Spinal cord (tissue), 10 donors: ENCODE results near the gene ARHGAP15. TPM values are rescaled to one million over a fixed set of nuclear protein-coding genes. Genes with fewer than 3 reads are reported as not detected.

Source experiments
- DNase-seq, 6 donors: peaks; one replicate each; pipeline versions ENCODE4 v3.0.0 to v3.0.0-alpha.2; 2013 to 2015; ENCODE audit warnings: low spot score in 6 of 6, low read depth in 4 of 6
- H3K27ac ChIP-seq: one replicate; pipeline ENCODE4 v1.5.1; 2013; ENCODE audit warnings: low read depth, low read length, control low read depth
- H3K27me3 ChIP-seq: one replicate; pipeline ENCODE4 v1.6.1; 2013; ENCODE audit warnings: low read length; ENCODE audit not compliant: control insufficient read depth, insufficient read depth
- H3K36me3 ChIP-seq: one replicate; pipeline ENCODE4 v1.6.1; 2013; ENCODE audit warnings: low read length; ENCODE audit not compliant: control insufficient read depth, insufficient read depth
- H3K4me1 ChIP-seq: one replicate; pipeline ENCODE4 v1.6.1; 2013; ENCODE audit warnings: low read length; ENCODE audit not compliant: control insufficient read depth, insufficient read depth
- H3K4me3 ChIP-seq: one replicate; pipeline ENCODE4 v1.5.1; 2013; ENCODE audit warnings: low read depth, low read length, control low read depth
- H3K9me3 ChIP-seq: one replicate; pipeline ENCODE4 v1.6.1; 2013; ENCODE audit warnings: low read length; ENCODE audit not compliant: control insufficient read depth, insufficient read depth
- WGBS: methylation state at CpG from one replicate; pipeline ENCODE4 v1.1.5; 2013; ENCODE audit warnings: missing lambda C conversion rate; ENCODE audit not compliant: insufficient coverage; 5-methylcytosine and 5-hydroxymethylcytosine counted together
- polyA plus RNA-seq, 2 donors: library from polyadenylated mRNA; unstranded; fragments of 120-200 nt; gene quantifications; one replicate each; pipeline ENCODE4 v1.2.1, GENCODE V29; 2013; ENCODE audit not compliant: insufficient read length in 2 of 2
- total RNA-seq, 2 donors: library from RNA; depleted of rRNA in 1 of 2; stranded (reverse); fragments of 120-200 nt in 1 of 2; fragments of >200 nt in 1 of 2; gene quantifications; one replicate each; pipeline versions ENCODE4 v1.2.3 to v1.2.4, GENCODE V29; 2013 to 2014
- donor health status: healthy.

ARHGAP15 gene
- total and polyA plus RNA-seq, 4 donors = 6.3 to 53.1 (median 12.5) TPM

DNA sequence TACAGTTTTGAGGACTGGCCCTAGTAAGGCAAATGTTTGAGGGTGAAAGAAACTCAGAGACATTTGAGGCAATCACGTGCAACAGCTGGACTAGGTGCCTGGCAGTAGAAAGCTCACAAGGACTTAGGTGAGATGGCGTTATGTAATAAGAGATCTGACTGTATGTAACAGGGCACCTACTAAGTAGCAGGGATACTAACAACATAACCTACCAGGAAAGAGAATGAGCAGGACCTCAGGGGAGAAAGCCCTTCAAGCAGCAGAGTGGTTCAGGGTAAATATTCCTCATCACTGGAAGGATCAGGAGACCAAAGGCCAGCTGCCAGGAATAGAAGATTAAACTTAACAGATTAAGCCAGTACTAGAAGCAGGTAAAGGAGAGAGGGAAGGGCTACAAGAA lies 53.4 kb downstream of the ARHGAP15 start:
- H3K36me3 ChIP-seq = no peaks in the 10 kb centered on the region
- H3K9me3 ChIP-seq = peaks cover 4% of the 10 kb centered on the region
- no peak overlapping the region for H3K27ac ChIP-seq
- H3K4me1 ChIP-seq = no peaks in the 10 kb centered on the region
- 86% methylated on average over 1 of the region's 2 CpGs for WGBS
- H3K27me3 ChIP-seq = no peaks in the 10 kb centered on the region
- DNase-seq = no peak
- H3K4me3 ChIP-seq = no peak overlapping the region

- 86% methylated on average over 5 of the region's 5 CpGs for WGBS
These were observed 54.7 kb downstream of the ARHGAP15 start for GRCh38 chr2:143183804-143184463.

GRCh38 chr2:143186876-143187275 lies 57.7 kb downstream of the ARHGAP15 start:
- Histone ChIP-seq H3K27me3 (no peaks in the 10 kb centered on the region), H3K4me1 (no peaks in the 10 kb centered on the region), H3K36me3 (no peaks in the 10 kb centered on the region), H3K4me3 (no peak overlapping the region), H3K27ac (no peak overlapping the region), H3K9me3 (no peaks in the 10 kb centered on the region)
- DNase-seq = no peak
- WGBS = no CpG with 5 or more reads among the region's 3 CpGs

More at GRCh38 chr2:143183804-143184463, 54.7 kb downstream of the ARHGAP15 start:
- Histone ChIP-seq H3K27me3 (no peaks in the 10 kb centered on the region), H3K4me3 (no peak overlapping the region), H3K4me1 (no peaks in the 10 kb centered on the region), H3K36me3 (no peaks in the 10 kb centered on the region), H3K27ac (no peak overlapping the region), H3K9me3 (peaks cover 4% of the 10 kb centered on the region)
- no peak for DNase-seq

DNA sequence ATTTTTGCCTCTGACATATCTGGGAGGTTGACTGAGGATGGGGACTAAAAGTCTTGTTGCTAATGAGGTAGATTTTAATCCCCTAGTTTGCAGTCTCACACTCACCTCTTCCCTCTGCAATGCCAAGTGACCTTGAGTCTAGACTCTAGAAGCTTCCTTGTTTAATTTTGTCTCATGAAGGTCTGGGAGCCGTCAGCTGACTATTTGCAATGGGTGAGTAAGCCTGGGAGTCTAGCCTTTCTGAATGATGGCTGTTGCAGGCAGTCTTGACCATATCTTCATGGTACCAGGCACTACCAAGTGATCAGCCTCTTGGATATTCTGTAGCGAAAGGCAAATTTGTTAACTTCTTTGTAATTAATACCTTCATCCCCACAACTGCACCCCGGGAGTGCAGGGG lies 61.2 kb downstream of the ARHGAP15 start:
- Histone ChIP-seq H3K4me1 (peaks cover 3% of the 10 kb centered on the region), H3K36me3 (no peaks in the 10 kb centered on the region), H3K9me3 (no peaks in the 10 kb centered on the region), H3K27me3 (no peaks in the 10 kb centered on the region), H3K27ac (no peak overlapping the region), H3K4me3 (no peak overlapping the region)
- no peak for DNase-seq
- 100% methylated on average over 2 of the region's 3 CpGs for WGBS

- no peaks in the 10 kb centered on the region for H3K9me3 ChIP-seq
- 90% methylated on average over 1 of the region's 1 CpG for WGBS
- no peak overlapping the region for H3K27ac ChIP-seq
- H3K36me3 ChIP-seq = no peaks in the 10 kb centered on the region
- DNase-seq = peak in 2 of 6 donors; percentile 38 to 73
- H3K4me1 ChIP-seq = peaks cover 3% of the 10 kb centered on the region
- H3K27me3 ChIP-seq = no peaks in the 10 kb centered on the region
- no peak overlapping the region for H3K4me3 ChIP-seq
These were observed 62.9 kb downstream of the ARHGAP15 start for GRCh38 chr2:143192106-143192505.

GRCh38 chr2:143192716-143193115 lies 63.5 kb downstream of the ARHGAP15 start:
- DNase-seq = no peak
- Histone ChIP-seq H3K9me3 (no peaks in the 10 kb centered on the region), H3K4me3 (no peak overlapping the region), H3K27me3 (no peaks in the 10 kb centered on the region), H3K27ac (no peak overlapping the region), H3K4me1 (peaks cover 3% of the 10 kb centered on the region), H3K36me3 (no peaks in the 10 kb centered on the region)
- no CpG with 5 or more reads among the region's 1 CpG for WGBS

DNA sequence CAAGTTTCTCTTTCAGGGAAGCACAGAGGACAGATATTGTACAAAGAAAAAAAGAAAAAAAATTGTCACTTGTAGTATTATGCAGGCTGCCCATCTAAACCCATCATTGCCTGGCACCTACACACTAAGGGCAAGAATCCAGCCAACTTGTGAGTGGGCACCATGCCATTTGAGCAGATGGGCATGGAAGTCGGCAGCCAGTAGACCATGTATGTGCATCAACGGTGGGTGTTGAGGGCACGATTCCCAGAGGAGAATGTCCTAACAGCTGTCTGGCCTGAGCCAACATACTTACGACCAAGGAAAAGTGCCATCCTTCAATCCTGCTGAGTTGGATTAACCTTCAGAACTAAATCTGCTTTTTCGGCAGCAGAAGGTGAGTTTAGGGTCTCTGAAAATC lies 63.9 kb downstream of the ARHGAP15 start:
- peak in 5 of 6 donors; percentile 22 to 95 (median 26) for DNase-seq
- Histone ChIP-seq H3K27ac (no peak overlapping the region), H3K36me3 (no peaks in the 10 kb centered on the region), H3K9me3 (no peaks in the 10 kb centered on the region), H3K4me3 (no peak overlapping the region), H3K27me3 (no peaks in the 10 kb centered on the region), H3K4me1 (peaks cover 3% of the 10 kb centered on the region)
- WGBS = 15% methylated on average over 4 of the region's 5 CpGs

GRCh38 chr2:143195511-143195910 lies 66.3 kb downstream of the ARHGAP15 start:
- Histone ChIP-seq H3K27ac (no peak overlapping the region), H3K27me3 (no peaks in the 10 kb centered on the region), H3K4me1 (peaks cover 3% of the 10 kb centered on the region), H3K9me3 (no peaks in the 10 kb centered on the region), H3K36me3 (no peaks in the 10 kb centered on the region), H3K4me3 (no peak overlapping the region)
- peak in 1 of 6 donors; percentile 4 for DNase-seq
- no CpG with 5 or more reads among the region's 4 CpGs for WGBS

- 89% methylated on average over 1 of the region's 4 CpGs for WGBS
- no peaks in the 10 kb centered on the region for H3K4me1 ChIP-seq
- no peaks in the 10 kb centered on the region for H3K9me3 ChIP-seq
- no peak overlapping the region for H3K27ac ChIP-seq
- H3K4me3 ChIP-seq = no peak overlapping the region
- H3K36me3 ChIP-seq = no peaks in the 10 kb centered on the region
- no peaks in the 10 kb centered on the region for H3K27me3 ChIP-seq
- no peak for DNase-seq
These were observed 74.8 kb downstream of the ARHGAP15 start for GRCh38 chr2:143204062-143204461.

DNA sequence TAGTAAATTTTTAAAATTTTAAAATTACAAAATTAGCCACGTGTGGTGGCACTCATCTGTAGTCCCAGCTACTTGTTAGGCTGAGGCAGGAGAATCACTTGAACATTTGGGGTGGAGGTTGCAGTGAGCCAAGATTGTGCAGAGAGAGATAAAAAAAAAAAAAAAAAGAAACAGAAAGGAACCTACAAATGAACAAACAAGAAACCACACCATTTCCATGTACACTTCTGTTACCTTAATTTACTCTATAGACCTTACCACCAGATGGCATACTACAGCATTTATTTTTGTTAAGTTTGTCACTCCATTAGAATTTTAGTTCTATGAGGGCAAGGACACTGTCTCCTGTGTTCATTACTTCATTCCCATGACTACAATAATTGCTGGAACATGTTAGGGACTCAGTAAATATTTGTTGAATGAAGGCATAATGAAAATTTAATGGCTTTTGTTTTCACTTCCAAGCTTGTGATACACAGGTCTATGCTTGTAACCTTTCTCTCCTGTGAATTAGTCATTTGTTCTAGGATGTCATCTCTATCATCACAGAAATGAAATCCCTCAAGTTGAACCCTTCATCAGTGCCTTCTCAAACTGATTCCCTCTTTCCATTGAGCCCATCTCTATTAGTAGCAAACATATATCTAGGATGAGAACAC lies 76.0 kb downstream of the ARHGAP15 start:
- no peaks in the 10 kb centered on the region for H3K36me3 ChIP-seq
- H3K9me3 ChIP-seq = no peaks in the 10 kb centered on the region
- no peak overlapping the region for H3K4me3 ChIP-seq
- no peaks in the 10 kb centered on the region for H3K27me3 ChIP-seq
- H3K4me1 ChIP-seq = no peaks in the 10 kb centered on the region
- no peak for DNase-seq
- WGBS = no CpG with 5 or more reads among the region's 1 CpG
- H3K27ac ChIP-seq = no peak overlapping the region
